Ammon's horn (tissue), 1 donor: ENCODE measurements around the gene GAL3ST3.

Experiments
- DNase-seq: peaks from one replicate; pipeline ENCODE4 v3.0.0-alpha.2; 2016; ENCODE audit warnings: low spot score

Gene GAL3ST3

GRCh38 chr11:66069715-66070603, 21.0 kb upstream of the GAL3ST3 start, which contains the start of gene PACS1:
TSS of gene PACS1 (plus strand) at chr11:66070272. CDS start at chr11:66070487, 215 bp downstream.
- peak; percentile 80 for DNase-seq

- DNase-seq, result peak; percentile 66
Measured at GRCh38 chr11:66068923-66069714, 20.2 kb upstream of the GAL3ST3 start.

GRCh38 chr11:66068154-66068821, 19.3 kb upstream of the GAL3ST3 start:
- DNase-seq, result peak; percentile 73

- no peak for DNase-seq
Measured at GRCh38 chr11:66067640-66068039, 18.7 kb upstream of the GAL3ST3 start.

GRCh38 chr11:66066751-66067150, 17.8 kb upstream of the GAL3ST3 start:
- no peak for DNase-seq

GRCh38 chr11:66064571-66064970, 15.6 kb upstream of the GAL3ST3 start:
- DNase-seq, result no peak

- no peak for DNase-seq
Measured at GRCh38 chr11:66063900-66064299, 14.9 kb upstream of the GAL3ST3 start.

GRCh38 chr11:66062408-66062807, 13.4 kb upstream of the GAL3ST3 start:
- DNase-seq, result no peak

- DNase-seq, result no peak
Measured at GRCh38 chr11:66061268-66061667, 12.3 kb upstream of the GAL3ST3 start.

- DNase-seq, result no peak
Measured at GRCh38 chr11:66059966-66060680, 11.2 kb upstream of the GAL3ST3 start.

- no peak for DNase-seq
Measured at GRCh38 chr11:66056501-66056900, 7.5 kb upstream of the GAL3ST3 start.

- no peak for DNase-seq
Measured at GRCh38 chr11:66055021-66055420, 6.1 kb upstream of the GAL3ST3 start.

- no peak for DNase-seq
Measured at GRCh38 chr11:66052664-66052982, 3.7 kb upstream of the GAL3ST3 start.

- DNase-seq, result peak; percentile 99
Measured at GRCh38 chr11:66051766-66052663, 3.1 kb upstream of the GAL3ST3 start, which contains the start of gene SF3B2. TSS of gene SF3B2 (plus strand) at chr11:66052364. CDS start at chr11:66052385, 21 bp downstream.

GRCh38 chr11:66051371-66051765, 2.4 kb upstream of the GAL3ST3 start:
- no peak for DNase-seq

- DNase-seq, result no peak
Measured at GRCh38 chr11:66050581-66051231, 1.7 kb upstream of the GAL3ST3 start.

GRCh38 chr11:66047541-66048365, 1.2 kb downstream of the GAL3ST3 start:
- no peak for DNase-seq

GRCh38 chr11:66046901-66047300, 2.1 kb downstream of the GAL3ST3 start:
- no peak for DNase-seq

GRCh38 chr11:66045177-66045639, 3.8 kb downstream of the GAL3ST3 start:
- peak; percentile 89 for DNase-seq
